Left forelimb (tissue), 1 donor: ENCODE data around the gene GDF10.

Experiments
- DNase-seq: peaks from one replicate; pipeline ENCODE4 v3.0.0-alpha.2; 2018; ENCODE audit warnings: low spot score

The GDF10 gene

GRCh38 chr10:47353351-47353750 lies 53.4 kb downstream of the GDF10 start:
- DNase-seq = peak; percentile 37

GRCh38 chr10:47354165-47354564 lies 54.2 kb downstream of the GDF10 start:
- DNase-seq = peak; percentile 37

- DNase-seq = no peak
Observed at GRCh38 chr10:47354900-47355299, 54.9 kb downstream of the GDF10 start.

GRCh38 chr10:47356708-47357107 lies 56.7 kb downstream of the GDF10 start:
- DNase-seq = no peak

- DNase-seq = peak; percentile 61
Observed at GRCh38 chr10:47357131-47357582, 57.2 kb downstream of the GDF10 start.

- peak; percentile 8 for DNase-seq
Observed at GRCh38 chr10:47357911-47358310, 57.9 kb downstream of the GDF10 start.

- DNase-seq = peak; percentile 18
Observed at GRCh38 chr10:47358457-47358856, 58.5 kb downstream of the GDF10 start.

- peak; percentile 33 for DNase-seq
Observed at GRCh38 chr10:47359101-47359500, 59.1 kb downstream of the GDF10 start.

GRCh38 chr10:47359626-47360418 lies 59.8 kb downstream of the GDF10 start:
- peak; percentile 42 for DNase-seq

- peak; percentile 36 for DNase-seq
Observed at GRCh38 chr10:47360419-47361040, 60.5 kb downstream of the GDF10 start.

GRCh38 chr10:47361293-47361692 lies 61.3 kb downstream of the GDF10 start:
- peak; percentile 63 for DNase-seq

GRCh38 chr10:47362199-47362598 lies 62.2 kb downstream of the GDF10 start:
- no peak for DNase-seq
